CD4-positive, CD25-positive, alpha-beta regulatory T cell (primary cell): ENCODE data around the gene SUPT4H1. TPM values are rescaled to one million over a fixed set of nuclear protein-coding genes. Genes with fewer than 3 reads are reported as not detected.

ENCODE experiments used
- ATAC-seq, 2 donors: fragments of 150-1000 bp; cut with Tn5 transposase; one replicate each; pipeline ENCODE4 v1.10.0; 2021; ENCODE audit warnings: low read depth in 2 of 2, moderate number of reproducible peaks in 2 of 2, moderate library complexity in 1 of 2
- DNase-seq, 3 donors: peaks; one replicate each; pipeline versions ENCODE4 v3.0.0 to v3.0.0-alpha.2; 2012 to 2022; ENCODE audit warnings: mixed read lengths in 1 of 3
- H3K27ac ChIP-seq: one replicate; pipeline ENCODE4 v1.7.0; 2013; ENCODE audit warnings: mild to moderate bottlenecking, low read length; ENCODE audit not compliant: insufficient read depth, poor library complexity, severe bottlenecking
- H3K27me3 ChIP-seq: one replicate; pipeline ENCODE4 v1.7.0; 2013; ENCODE audit warnings: low read length; ENCODE audit not compliant: control insufficient read depth, insufficient read depth
- H3K36me3 ChIP-seq: one replicate; pipeline ENCODE4 v1.7.0; 2013; ENCODE audit warnings: mild to moderate bottlenecking, low read length, moderate library complexity; ENCODE audit not compliant: control insufficient read depth, insufficient read depth
- H3K4me1 ChIP-seq: 2 replicates; pipeline ENCODE4 v1.7.0; 2013; ENCODE audit warnings: mild to moderate bottlenecking, low read length; ENCODE audit not compliant: insufficient read depth, control insufficient read depth, poor library complexity, severe bottlenecking
- H3K4me3 ChIP-seq: one replicate; pipeline ENCODE4 v1.7.0; 2013; ENCODE audit warnings: low read depth, mild to moderate bottlenecking, low read length, moderate library complexity
- H3K9me3 ChIP-seq, 2 experiments: 1 replicate in 1 of 2; 2 replicates in 1 of 2; pipeline ENCODE4 v1.7.0; 2013; ENCODE audit warnings: low read length in 2 of 2, mild to moderate bottlenecking in 1 of 2, moderate library complexity in 1 of 2; ENCODE audit not compliant: control insufficient read depth in 2 of 2
- H3K27ac Mint-ChIP-seq, 3 donors: one replicate each; pipeline ENCODE4 v1.8.0; 2020 to 2022; ENCODE audit warnings: mild to moderate bottlenecking in 3 of 3, mixed read lengths in 3 of 3, moderate library complexity in 2 of 3
- H3K27me3 Mint-ChIP-seq: one replicate; pipeline ENCODE4 v1.8.0; 2022; ENCODE audit warnings: mild to moderate bottlenecking, mixed read lengths
- H3K36me3 Mint-ChIP-seq: one replicate; pipeline ENCODE4 v1.8.0; 2020; ENCODE audit warnings: mixed read lengths
- H3K4me1 Mint-ChIP-seq, 4 donors: one replicate each; pipeline ENCODE4 v1.8.0; 2020 to 2022; ENCODE audit warnings: mixed read lengths in 4 of 4, mild to moderate bottlenecking in 1 of 4
- H3K4me3 Mint-ChIP-seq, 4 donors: one replicate each; pipeline ENCODE4 v1.8.0; 2020 to 2022; ENCODE audit warnings: mild to moderate bottlenecking in 4 of 4, mixed read lengths in 4 of 4, moderate library complexity in 3 of 4
- H3K9me3 Mint-ChIP-seq, 7 donors: one replicate each; pipeline ENCODE4 v1.8.0; 2020 to 2022; ENCODE audit warnings: mixed read lengths in 7 of 7, mild to moderate bottlenecking in 3 of 7, moderate library complexity in 2 of 7
- polyA plus RNA-seq, 4 donors: library from polyadenylated mRNA; unstranded; fragments of 300-500 nt; fragmentation: Illumina TruSeq; gene quantifications; one replicate each; pipeline ENCODE4 v1.2.3, GENCODE V29; 2021
- total RNA-seq: library from RNA; stranded (reverse); gene quantifications from one replicate; pipeline ENCODE4 v1.2.3, GENCODE V29; 2022

Gene SUPT4H1
- total and polyA plus RNA-seq, 5 donors from 2014 or later, result 52.6 to 177 (median 126) TPM

DNA sequence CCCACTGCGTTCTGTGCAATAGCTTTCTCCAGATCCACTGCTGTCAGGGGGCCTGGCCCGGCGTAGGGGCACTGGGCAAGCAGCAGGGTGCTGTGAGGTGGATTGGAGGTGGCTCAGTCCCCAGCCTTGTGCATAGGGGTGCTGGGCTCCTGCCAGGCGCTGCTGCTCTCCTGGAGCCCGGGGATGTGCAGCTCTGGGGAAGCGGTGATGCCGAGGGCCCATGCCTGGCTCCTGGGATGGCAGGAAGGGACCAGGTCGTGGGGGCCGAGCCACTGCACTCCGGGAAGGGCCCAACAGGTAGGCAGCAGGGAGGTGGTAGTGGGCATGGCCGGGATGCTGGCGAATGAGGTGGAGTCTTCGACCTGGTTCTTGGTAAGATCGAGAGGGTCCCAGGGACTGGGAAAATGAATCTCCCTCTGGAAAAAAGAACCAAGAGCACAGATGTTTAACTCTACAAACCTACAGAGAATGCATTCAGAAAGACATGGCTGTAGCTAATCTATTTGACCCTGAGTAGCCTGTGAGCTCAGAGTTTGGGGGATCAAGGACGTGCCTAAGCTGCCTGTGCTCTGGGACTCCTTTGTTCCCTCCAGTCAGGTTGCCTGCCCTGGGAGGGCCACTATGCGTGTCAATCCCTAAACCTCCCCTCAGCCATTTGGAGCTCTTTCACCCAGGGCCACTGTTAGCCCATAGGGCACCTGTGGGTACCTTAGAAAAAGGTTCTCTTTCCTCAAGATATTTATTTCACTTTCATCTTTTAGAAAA lies 6.6 kb upstream of the SUPT4H1 start:
- no peak overlapping the region for H3K4me3 Mint-ChIP-seq

DNA sequence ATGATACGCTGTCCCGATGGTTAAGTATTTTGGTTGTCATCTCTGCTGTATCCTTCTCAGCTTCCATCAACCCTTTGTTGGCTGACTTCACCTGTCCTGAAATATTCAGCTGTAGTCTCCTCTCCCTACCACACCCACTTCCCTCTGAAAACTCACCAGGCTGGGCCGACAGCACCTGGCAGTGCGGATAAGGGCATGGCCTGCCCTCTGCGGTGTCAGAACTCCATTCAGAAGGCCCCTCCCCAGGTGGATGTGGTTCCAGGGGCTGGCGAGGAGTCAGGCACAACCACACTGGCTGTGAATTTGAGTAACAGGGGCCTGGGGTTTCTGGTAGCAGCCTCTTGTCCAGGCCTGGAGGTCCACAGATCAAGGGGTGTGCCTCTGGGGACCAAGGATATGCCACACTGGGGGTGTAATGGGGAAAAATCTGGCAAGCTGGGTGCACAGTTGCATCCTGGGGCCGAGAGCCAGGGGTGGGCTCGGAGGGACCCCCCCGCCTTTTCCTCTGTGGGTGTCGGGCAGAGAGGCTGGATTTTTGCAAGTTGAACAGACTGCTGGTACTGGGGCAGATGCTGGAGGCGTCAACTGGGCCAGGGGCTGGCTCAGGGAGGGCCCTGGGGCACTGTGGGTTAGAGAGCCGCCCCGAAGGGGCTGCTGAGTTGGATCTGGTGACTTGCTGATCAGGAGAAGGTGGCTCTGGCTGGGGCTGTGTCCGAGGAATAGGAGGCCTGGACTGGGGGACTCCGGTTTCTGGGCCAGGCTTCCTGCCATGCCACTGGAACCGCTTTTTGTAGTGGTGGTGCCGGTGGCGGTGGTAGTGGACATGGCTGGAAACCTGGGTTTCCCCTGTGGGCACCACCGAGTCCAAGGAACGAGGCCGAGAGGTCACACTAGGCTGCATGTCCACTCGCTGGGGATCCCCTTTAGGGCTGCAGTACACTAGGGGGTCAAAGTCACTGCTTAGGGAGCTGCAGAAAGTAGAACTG lies 5.6 kb upstream of the SUPT4H1 start:
- peaks cover 11% of the 10 kb centered on the region for H3K36me3 Mint-ChIP-seq
- ATAC-seq (no peak), DNase-seq (no peak)
- H3K27me3 ChIP-seq, result no peaks in the 10 kb centered on the region
- no peak overlapping the region for H3K4me3 Mint-ChIP-seq
- peaks cover 10 to 21% (median 14%) of the 10 kb centered on the region in 4 donors for H3K4me1 Mint-ChIP-seq
- H3K27ac Mint-ChIP-seq, result no peak overlapping the region
- no peaks in the 10 kb centered on the region for H3K9me3 Mint-ChIP-seq
- no peak overlapping the region for H3K4me3 ChIP-seq
- H3K27ac ChIP-seq, result no peak overlapping the region
- no peaks in the 10 kb centered on the region for H3K9me3 ChIP-seq
- H3K36me3 ChIP-seq, result no peaks in the 10 kb centered on the region
- peaks cover 13% of the 10 kb centered on the region for H3K4me1 ChIP-seq
- H3K27me3 Mint-ChIP-seq, result no peaks in the 10 kb centered on the region

More for the DNA sequence above, 6.6 kb upstream of the SUPT4H1 start:
- H3K9me3 Mint-ChIP-seq, result no peaks in the 10 kb centered on the region
- no peak overlapping the region for H3K27ac ChIP-seq
- DNase-seq (no peak), ATAC-seq (no peak)
- H3K27me3 ChIP-seq, result no peaks in the 10 kb centered on the region
- peaks cover 3% of the 10 kb centered on the region for H3K4me1 ChIP-seq
- H3K36me3 Mint-ChIP-seq, result peaks cover 15% of the 10 kb centered on the region
- no peaks in the 10 kb centered on the region for H3K9me3 ChIP-seq
- peak overlapping the region in 1 of 3 donors; percentile 52 for H3K27ac Mint-ChIP-seq
- no peaks in the 10 kb centered on the region for H3K27me3 Mint-ChIP-seq
- H3K4me3 ChIP-seq, result no peak overlapping the region
- H3K4me1 Mint-ChIP-seq, result peaks cover 5 to 13% (median 7%) of the 10 kb centered on the region in 4 donors
- H3K36me3 ChIP-seq, result no peaks in the 10 kb centered on the region

DNA sequence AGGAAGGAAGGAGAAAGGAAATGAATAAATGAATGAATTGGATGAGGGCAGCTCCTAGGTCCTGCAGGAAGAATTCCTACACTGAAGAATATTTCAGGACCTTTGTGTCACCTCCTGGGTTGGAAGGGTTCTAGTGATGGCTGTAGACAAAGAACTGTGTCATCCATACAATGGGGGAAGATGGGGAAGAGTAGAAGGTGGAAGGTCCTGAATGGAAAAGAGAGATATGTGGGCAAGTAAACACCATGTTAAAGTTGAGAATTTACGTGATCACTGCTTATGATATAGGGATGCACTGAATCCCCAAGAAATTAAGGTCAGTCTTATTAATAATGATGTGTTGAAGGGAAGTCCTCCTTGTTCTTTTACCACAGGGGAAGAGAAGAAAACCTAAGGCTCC lies 4.2 kb upstream of the SUPT4H1 start:
- Mint-ChIP-seq H3K4me3 (peak overlapping the region in 1 of 4 donors; percentile 10), H3K9me3 (no peaks in the 10 kb centered on the region), H3K36me3 (peaks cover 13% of the 10 kb centered on the region), H3K4me1 (peaks cover 11 to 32% (median 21%) of the 10 kb centered on the region in 4 donors), H3K27me3 (no peaks in the 10 kb centered on the region), H3K27ac (peak overlapping the region in 1 of 3 donors; percentile 67)
- H3K27me3 ChIP-seq, result no peaks in the 10 kb centered on the region
- H3K4me1 ChIP-seq, result peaks cover 23% of the 10 kb centered on the region
- no peak for DNase-seq
- no peaks in the 10 kb centered on the region for H3K9me3 ChIP-seq
- H3K4me3 ChIP-seq, result no peak overlapping the region
- no peaks in the 10 kb centered on the region for H3K36me3 ChIP-seq
- no peak overlapping the region for H3K27ac ChIP-seq
- no peak for ATAC-seq

DNA sequence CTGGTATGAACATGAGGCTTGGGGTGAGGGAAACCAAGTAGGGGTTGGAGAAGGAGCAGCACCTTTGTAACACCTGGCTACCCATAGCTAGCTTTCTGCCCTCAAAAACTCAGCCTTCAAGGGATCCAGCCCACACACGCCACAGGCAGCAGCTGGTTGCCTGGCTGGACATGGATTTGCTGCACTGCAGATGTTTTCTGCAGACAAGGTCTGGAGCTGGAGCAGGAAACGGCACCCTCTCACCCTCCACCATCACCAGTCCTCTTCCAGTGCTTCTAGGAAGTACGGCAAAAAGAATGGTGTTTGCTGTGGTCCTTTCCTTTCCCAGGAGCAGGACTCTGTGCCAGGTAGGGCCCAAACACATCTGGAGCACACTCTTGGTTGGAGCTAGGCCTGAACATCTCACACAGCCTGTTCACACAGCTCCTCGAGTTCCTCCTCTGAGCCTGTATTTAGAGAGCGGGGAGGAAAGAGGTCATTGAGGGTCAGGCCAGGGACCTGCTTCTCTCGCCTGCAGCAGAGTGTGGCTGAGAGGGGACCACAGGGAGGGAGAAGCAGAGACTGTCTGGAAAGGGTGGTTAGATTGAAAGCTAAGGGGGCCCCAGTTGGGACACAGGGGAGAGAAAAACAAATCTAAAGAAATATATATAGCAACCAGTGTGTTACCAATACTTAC lies 2.7 kb upstream of the SUPT4H1 start:
- Mint-ChIP-seq H3K9me3 (no peaks in the 10 kb centered on the region), H3K4me1 (peaks cover 11 to 39% (median 25%) of the 10 kb centered on the region in 4 donors), H3K4me3 (peak overlapping the region in 1 of 4 donors; percentile 96), H3K27me3 (no peaks in the 10 kb centered on the region), H3K36me3 (peaks cover 11% of the 10 kb centered on the region), H3K27ac (peak overlapping the region in 1 of 3 donors; percentile 68)
- Histone ChIP-seq H3K4me3 (no peak overlapping the region), H3K36me3 (peaks cover 6% of the 10 kb centered on the region), H3K27me3 (no peaks in the 10 kb centered on the region), H3K4me1 (peaks cover 27% of the 10 kb centered on the region), H3K27ac (peak overlapping the region; percentile 89), H3K9me3 (no peaks in the 10 kb centered on the region)
- DNase-seq (no peak), ATAC-seq (no peak)

DNA sequence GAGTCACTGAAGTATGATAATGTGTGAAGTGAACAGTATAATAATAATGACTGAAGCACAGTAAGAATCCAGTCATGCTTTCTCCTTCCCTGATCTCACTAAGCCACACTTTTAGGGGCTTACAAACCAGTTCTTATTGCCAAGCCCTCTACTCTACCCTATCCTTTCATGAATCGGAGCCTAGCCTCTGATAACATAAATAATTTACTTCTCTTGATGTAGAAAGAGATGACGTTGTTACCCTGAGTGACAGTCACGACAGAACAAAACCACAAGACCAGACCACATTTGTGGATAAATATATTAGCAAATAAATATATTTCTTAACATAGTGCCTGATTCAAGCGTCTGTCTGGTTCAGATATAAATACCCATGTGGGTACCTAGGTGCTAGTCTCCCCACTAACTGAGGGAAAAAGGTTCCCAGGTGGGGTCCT lies 1.4 kb upstream of the SUPT4H1 start:
- Mint-ChIP-seq H3K27ac (peak overlapping the region; percentile 97 to 100 (median 99)), H3K4me1 (peaks cover 11 to 52% (median 37%) of the 10 kb centered on the region in 4 donors), H3K36me3 (peaks cover 24% of the 10 kb centered on the region), H3K27me3 (no peaks in the 10 kb centered on the region), H3K4me3 (peak overlapping the region; percentile 96 to 100 (median 100)), H3K9me3 (no peaks in the 10 kb centered on the region)
- ATAC-seq, result no peak
- H3K4me1 ChIP-seq, result peaks cover 27% of the 10 kb centered on the region
- peaks cover 19% of the 10 kb centered on the region for H3K36me3 ChIP-seq
- H3K27me3 ChIP-seq, result no peaks in the 10 kb centered on the region
- no peak for DNase-seq
- no peaks in the 10 kb centered on the region for H3K9me3 ChIP-seq
- H3K27ac ChIP-seq, result peak overlapping the region; percentile 89
- H3K4me3 ChIP-seq, result peak overlapping the region; percentile 86

DNA sequence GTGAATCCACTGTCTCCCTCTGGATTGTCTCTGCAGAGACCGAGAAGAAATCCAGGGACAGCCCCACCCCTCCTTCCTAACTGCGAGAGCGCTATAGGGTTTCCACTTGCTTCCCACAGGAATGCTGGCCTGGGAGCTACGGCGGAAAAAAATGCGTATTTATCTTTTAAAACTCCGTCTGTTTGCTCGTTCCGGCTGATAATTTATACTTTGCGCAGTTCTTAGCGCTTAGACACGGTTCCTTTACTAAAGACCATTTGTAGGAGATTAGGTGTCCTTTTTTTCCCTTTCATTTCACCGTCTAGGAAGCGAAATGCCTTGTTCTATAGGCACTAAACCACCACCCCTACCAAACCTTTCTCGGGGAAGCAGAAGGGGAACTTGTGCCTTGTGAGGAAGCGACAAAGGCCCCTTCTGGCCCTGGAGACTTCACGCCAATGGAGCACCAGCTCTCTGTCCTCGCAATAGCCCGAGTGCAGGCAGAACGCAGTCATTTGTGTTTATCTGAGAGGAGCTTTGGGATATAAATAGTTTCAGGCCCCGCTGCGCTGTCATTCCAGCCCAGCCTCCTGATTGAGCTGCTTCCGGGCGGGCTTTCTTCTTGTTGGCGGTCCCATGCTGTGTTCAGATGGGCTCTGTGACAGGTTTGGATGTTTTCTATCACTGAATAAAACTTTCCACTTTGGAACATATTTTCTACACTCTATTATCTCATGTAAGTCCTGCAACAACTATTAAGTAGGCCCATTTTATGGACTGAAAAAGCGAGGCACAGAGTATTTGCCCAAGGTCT lies 791 bp upstream of the SUPT4H1 start:
- peak in 1 of 3 donors; percentile 32 for DNase-seq
- Mint-ChIP-seq H3K27ac (peak overlapping the region; percentile 97 to 100 (median 99)), H3K4me3 (peak overlapping the region; percentile 96 to 100 (median 100)), H3K9me3 (no peaks in the 10 kb centered on the region), H3K27me3 (no peaks in the 10 kb centered on the region), H3K4me1 (peaks cover 11 to 58% (median 42%) of the 10 kb centered on the region in 4 donors), H3K36me3 (peaks cover 27% of the 10 kb centered on the region)
- H3K9me3 ChIP-seq, result no peaks in the 10 kb centered on the region
- H3K4me3 ChIP-seq, result peak overlapping the region; percentile 86
- no peaks in the 10 kb centered on the region for H3K27me3 ChIP-seq
- no peak for ATAC-seq
- peaks cover 27% of the 10 kb centered on the region for H3K4me1 ChIP-seq
- H3K36me3 ChIP-seq, result peaks cover 25% of the 10 kb centered on the region
- H3K27ac ChIP-seq, result peak overlapping the region; percentile 89
